ENCODE data around the gene CD300H.

The CD300H gene

GRCh38 chr17:74513987-74514631, 53.2 kb downstream of the CD300H start (continued):
- TF ChIP-seq TSHZ1 (tag by site-specific recombination; IDR thresholded peaks at IDR 0.05; ENCODE audit: borderline replicate concordance) (peak; percentile 97), ZNF174 (tag by site-specific recombination; IDR thresholded peaks at IDR 0.05) (no peak), ZBTB8A (tag by site-specific recombination; IDR thresholded peaks at IDR 0.05) (no peak), ZSCAN30 (tag by site-specific recombination; IDR thresholded peaks at IDR 0.05) (no peak), ZNF274 (IDR thresholded peaks at IDR 0.05; ENCODE audit: low read length) (no peak), ZNF274 (tag by site-specific recombination; IDR thresholded peaks at IDR 0.05; ENCODE audit: borderline replicate concordance) (no peak), ZBTB26 (tag by site-specific recombination; optimal IDR thresholded peaks at IDR 0.05) (peak; percentile 56), ZNF140 (tag by site-specific recombination; IDR thresholded peaks at IDR 0.05) (peak; percentile 36), ZNF549 (tag by site-specific recombination; IDR thresholded peaks at IDR 0.05) (no peak), SALL2 (tag by site-specific recombination; IDR thresholded peaks at IDR 0.05; ENCODE audit: borderline replicate concordance) (peak; percentile 98), OVOL3 (tag by site-specific recombination; IDR thresholded peaks at IDR 0.05) (peak; percentile 72), ZNF544 (tag by site-specific recombination; IDR thresholded peaks at IDR 0.05) (0 out of 2 replicates have a peak, but pooled peaks have one; percentile 11), ZNF280D (tag by site-specific recombination; IDR thresholded peaks at IDR 0.05) (peak; percentile 100), ZBTB20 (tag by site-specific recombination; IDR thresholded peaks at IDR 0.05) (peak; percentile 49; the same call in 1 of the 2 replicates), ZNF157 (tag by site-specific recombination; IDR thresholded peaks at IDR 0.05) (peak; percentile 62), ZNF362 (tag by site-specific recombination; IDR thresholded peaks at IDR 0.05) (peak; percentile 89), ZNF221 (tag by site-specific recombination; IDR thresholded peaks at IDR 0.05; ENCODE audit: borderline replicate concordance) (no peak), ZNF513 (tag by site-specific recombination; IDR thresholded peaks at IDR 0.05) (no peak), ZNF146 (tag by site-specific recombination; IDR thresholded peaks at IDR 0.05) (peak; percentile 96), ZNF214 (tag by site-specific recombination; IDR thresholded peaks at IDR 0.05; ENCODE audit: borderline replicate concordance) (peak; percentile 8; the same call in 1 of the 2 replicates), SP2 (tag by site-specific recombination; IDR thresholded peaks at IDR 0.05) (peak; percentile 72), PRDM1 (tag by site-specific recombination; IDR thresholded peaks at IDR 0.05) (peak; percentile 2; the same call in 1 of the 2 replicates), ZNF239 (tag by site-specific recombination; IDR thresholded peaks at IDR 0.05) (peak; percentile 91), ZNF529 (tag by site-specific recombination; IDR thresholded peaks at IDR 0.05; ENCODE audit: insufficient replicate concordance) (peak; percentile 12), ZNF510 (tag by site-specific recombination; IDR thresholded peaks at IDR 0.05; ENCODE audit: insufficient replicate concordance) (no peak), ZNF792 (tag by site-specific recombination; IDR thresholded peaks at IDR 0.05) (0 out of 2 replicates have a peak, but pooled peaks have one; percentile 9), ZNF354C (tag by site-specific recombination; IDR thresholded peaks at IDR 0.05; ENCODE audit: borderline replicate concordance, low read depth) (peak; percentile 94)
